DND-41 (cell line): ENCODE data around the gene FAF1.

Experiments
- ATAC-seq: fragments of 200-7000 bp; cut with Tn5 transposase; 3 replicates; pipeline ENCODE4 v1.9.1; 2021; ENCODE audit warnings: low read depth; ENCODE audit not compliant: insufficient read depth
- DNase-seq: peaks from one replicate; pipeline ENCODE4 v3.0.0-alpha.2; 2020
- H2AFZ ChIP-seq: 2 replicates; pipeline ENCODE4 v1.6.0; 2012; ENCODE audit warnings: low read depth, low read length
- H3K27ac ChIP-seq: 2 replicates; pipeline ENCODE4 v1.5.1; 2012; ENCODE audit warnings: low read length, inconsistent platforms
- H3K27me3 ChIP-seq: fragments of 200-600 bp; sonication (generic); 2 replicates; pipeline ENCODE4 v1.6.0; 2012; ENCODE audit warnings: low read length, mild to moderate bottlenecking, inconsistent platforms; ENCODE audit not compliant: insufficient read depth, poor library complexity
- H3K36me3 ChIP-seq: 2 replicates; pipeline ENCODE4 v1.5.1; 2012; ENCODE audit warnings: low read length, inconsistent platforms; ENCODE audit not compliant: insufficient read depth
- H3K4me1 ChIP-seq: 2 replicates; pipeline ENCODE4 v1.5.1; 2012; ENCODE audit warnings: mild to moderate bottlenecking, low read length; ENCODE audit not compliant: insufficient read depth
- H3K4me2 ChIP-seq: 2 replicates; pipeline ENCODE4 v1.6.0; 2012; ENCODE audit warnings: mild to moderate bottlenecking, moderate library complexity, low read length, inconsistent platforms; ENCODE audit not compliant: insufficient read depth
- H3K4me3 ChIP-seq, 2 experiments: fragments of 200-600 bp in 1 of 2; shearing (Covaris generic) in 1 of 2; 2 replicates each; pipeline ENCODE4 v1.5.1; 2012 to 2016; ENCODE audit warnings: inconsistent platforms in 2 of 2, low read length in 2 of 2, mild to moderate bottlenecking in 2 of 2, low read depth in 1 of 2, moderate library complexity in 1 of 2
- H3K79me2 ChIP-seq: 2 replicates; pipeline ENCODE4 v1.6.0; 2012; ENCODE audit warnings: low read length, inconsistent platforms; ENCODE audit not compliant: insufficient read depth
- H3K9ac ChIP-seq: 2 replicates; pipeline ENCODE4 v1.6.0; 2012; ENCODE audit warnings: low read depth, mild to moderate bottlenecking, inconsistent platforms, low read length, moderate library complexity
- H3K9me3 ChIP-seq: 2 replicates; pipeline ENCODE4 v1.5.1; 2012; ENCODE audit warnings: low read length, moderate library complexity, mild to moderate bottlenecking, inconsistent platforms; ENCODE audit not compliant: insufficient read depth, severe bottlenecking
- H4K20me1 ChIP-seq: 2 replicates; pipeline ENCODE4 v1.6.0; 2012; ENCODE audit warnings: low read length; ENCODE audit not compliant: insufficient read depth
- EZH2 ChIP-seq: IDR thresholded peaks from 3 replicates; pipeline ENCODE4 v1.6.1; 2012; ENCODE audit warnings: borderline replicate concordance, low read depth, mild to moderate bottlenecking, moderate library complexity, low read length, inconsistent platforms; ENCODE audit not compliant: severe bottlenecking
- TF ChIP-seq, protein P1 (sequence below): IDR thresholded peaks from 2 replicates; pipeline ENCODE4 v1.5.1; 2012; ENCODE audit warnings: borderline replicate concordance, low read length, moderate library complexity, mild to moderate bottlenecking; ENCODE audit not compliant: poor library complexity, severe bottlenecking; ENCODE audit errors: extremely low read depth

FAF1 gene

DNA sequence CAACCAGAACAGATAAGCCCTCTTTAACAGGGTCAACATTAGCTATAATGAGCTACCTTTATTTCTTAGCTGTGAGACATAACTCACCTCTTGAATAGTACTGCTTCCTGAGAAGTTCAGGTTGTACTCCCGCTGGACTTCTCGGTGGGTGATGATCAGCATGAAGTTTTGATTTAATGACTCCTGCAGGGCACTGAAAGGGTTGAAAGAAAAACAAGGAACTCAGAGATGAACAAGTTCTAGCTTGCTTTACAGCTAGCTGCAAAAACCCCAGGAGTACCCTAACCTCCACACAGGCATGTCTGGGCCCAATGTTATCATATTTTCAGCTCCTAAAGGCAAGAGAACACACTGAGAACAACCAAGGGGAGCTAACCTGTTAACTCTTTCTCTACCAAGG lies 254.4 kb downstream of the FAF1 start:
- Histone ChIP-seq H3K4me2 (no peak overlapping the region), H3K4me3 (no peak overlapping the region), H3K4me1 (no peaks in the 10 kb centered on the region), H3K9me3 (no peaks in the 10 kb centered on the region), H3K79me2 (no peaks in the 10 kb centered on the region), H3K27ac (no peak overlapping the region), H3K9ac (no peak overlapping the region), H4K20me1 (no peaks in the 10 kb centered on the region), H2AFZ (no peak overlapping the region), H3K27me3 (no peaks in the 10 kb centered on the region), H3K36me3 (peaks cover 7% of the 10 kb centered on the region; the same call in 1 of the 2 replicates)
- no peak for DNase-seq
- TF ChIP-seq, protein P1, sequence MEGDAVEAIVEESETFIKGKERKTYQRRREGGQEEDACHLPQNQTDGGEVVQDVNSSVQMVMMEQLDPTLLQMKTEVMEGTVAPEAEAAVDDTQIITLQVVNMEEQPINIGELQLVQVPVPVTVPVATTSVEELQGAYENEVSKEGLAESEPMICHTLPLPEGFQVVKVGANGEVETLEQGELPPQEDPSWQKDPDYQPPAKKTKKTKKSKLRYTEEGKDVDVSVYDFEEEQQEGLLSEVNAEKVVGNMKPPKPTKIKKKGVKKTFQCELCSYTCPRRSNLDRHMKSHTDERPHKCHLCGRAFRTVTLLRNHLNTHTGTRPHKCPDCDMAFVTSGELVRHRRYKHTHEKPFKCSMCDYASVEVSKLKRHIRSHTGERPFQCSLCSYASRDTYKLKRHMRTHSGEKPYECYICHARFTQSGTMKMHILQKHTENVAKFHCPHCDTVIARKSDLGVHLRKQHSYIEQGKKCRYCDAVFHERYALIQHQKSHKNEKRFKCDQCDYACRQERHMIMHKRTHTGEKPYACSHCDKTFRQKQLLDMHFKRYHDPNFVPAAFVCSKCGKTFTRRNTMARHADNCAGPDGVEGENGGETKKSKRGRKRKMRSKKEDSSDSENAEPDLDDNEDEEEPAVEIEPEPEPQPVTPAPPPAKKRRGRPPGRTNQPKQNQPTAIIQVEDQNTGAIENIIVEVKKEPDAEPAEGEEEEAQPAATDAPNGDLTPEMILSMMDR, result no peak
- no peak for TF ChIP-seq EZH2
- no peak for ATAC-seq

DNA sequence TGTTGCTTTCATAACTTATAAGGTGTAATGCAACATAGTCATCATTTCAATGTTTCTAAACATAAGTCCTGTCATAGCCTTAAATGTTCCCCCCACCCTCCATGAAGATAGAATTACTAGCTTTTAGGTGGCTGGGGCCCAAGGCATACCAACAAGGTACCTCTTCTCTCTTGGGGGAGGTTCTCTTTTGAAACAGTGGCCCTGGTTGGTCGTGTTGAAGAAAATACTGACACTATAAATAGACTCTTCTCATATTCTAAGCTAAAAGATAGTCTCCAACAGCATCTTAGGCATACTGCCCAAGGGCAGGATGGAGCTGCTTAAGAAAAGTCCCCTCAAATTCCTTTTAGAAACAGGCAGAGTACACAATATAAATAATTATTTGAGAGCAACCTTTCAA lies 255.0 kb downstream of the FAF1 start:
- no peak for DNase-seq
- Histone ChIP-seq H3K4me2 (no peak overlapping the region), H3K4me1 (no peaks in the 10 kb centered on the region), H3K4me3 (no peak overlapping the region), H3K36me3 (peaks cover 7% of the 10 kb centered on the region; the same call in 1 of the 2 replicates), H2AFZ (no peak overlapping the region), H3K9me3 (no peaks in the 10 kb centered on the region), H4K20me1 (no peaks in the 10 kb centered on the region), H3K79me2 (no peaks in the 10 kb centered on the region), H3K27me3 (no peaks in the 10 kb centered on the region), H3K9ac (no peak overlapping the region), H3K27ac (no peak overlapping the region)
- ATAC-seq, result no peak
- no peak for TF ChIP-seq EZH2
- TF ChIP-seq, protein P1, result no peak

DNA sequence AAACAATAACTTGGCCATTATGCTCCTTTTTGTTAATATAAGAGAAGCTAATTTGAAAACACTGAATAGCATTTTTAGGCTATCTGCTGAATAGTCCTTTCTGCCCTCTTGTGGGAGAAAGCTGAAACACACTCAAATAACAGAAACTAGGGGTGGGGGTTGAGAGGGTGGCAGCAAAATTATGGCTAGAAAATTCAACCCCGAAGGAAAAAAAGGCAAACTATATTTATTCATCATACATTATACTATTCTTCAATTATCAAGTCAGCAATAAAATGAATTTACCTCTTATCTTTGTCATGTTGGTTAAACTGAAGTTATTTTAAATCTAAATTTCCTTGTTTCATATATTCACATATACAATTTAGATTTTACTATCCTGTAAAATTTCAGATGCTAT lies 255.9 kb downstream of the FAF1 start:
- Histone ChIP-seq H3K4me3 (no peak overlapping the region), H3K27me3 (no peaks in the 10 kb centered on the region), H3K79me2 (no peaks in the 10 kb centered on the region), H3K27ac (no peak overlapping the region), H2AFZ (no peak overlapping the region), H4K20me1 (no peaks in the 10 kb centered on the region), H3K4me2 (no peak overlapping the region), H3K9me3 (no peaks in the 10 kb centered on the region), H3K4me1 (no peaks in the 10 kb centered on the region), H3K36me3 (peaks cover 7% of the 10 kb centered on the region; the same call in 1 of the 2 replicates), H3K9ac (no peak overlapping the region)
- DNase-seq (peak; percentile 41), ATAC-seq (peak; percentile 74; the same call in 2 of the 3 replicates)
- TF ChIP-seq, protein P1, result peak; percentile 80
- TF ChIP-seq EZH2, result no peak

DNA sequence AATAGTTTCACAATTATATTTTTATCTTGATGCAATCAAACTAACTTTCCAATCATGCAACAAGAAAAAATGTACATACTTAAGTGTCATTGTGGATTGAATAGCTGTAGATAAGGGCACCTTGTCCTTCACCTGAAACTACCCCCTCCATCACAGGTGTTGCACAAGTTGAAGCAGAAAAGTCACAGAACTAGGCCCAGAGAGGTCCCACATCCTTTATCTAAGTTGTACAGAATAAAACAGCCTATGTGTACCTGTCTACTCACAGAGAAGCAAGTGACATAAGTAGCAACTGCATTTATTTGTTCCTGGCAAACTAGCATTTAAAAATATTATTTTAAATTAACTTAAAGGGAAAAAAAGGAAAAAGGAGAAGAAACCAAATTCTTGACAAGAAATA lies 256.8 kb downstream of the FAF1 start:
- Histone ChIP-seq H3K36me3 (peaks cover 7% of the 10 kb centered on the region; the same call in 1 of the 2 replicates), H3K79me2 (no peaks in the 10 kb centered on the region), H4K20me1 (no peaks in the 10 kb centered on the region), H3K4me1 (no peaks in the 10 kb centered on the region), H3K4me3 (no peak overlapping the region), H3K4me2 (no peak overlapping the region), H3K27ac (no peak overlapping the region), H2AFZ (no peak overlapping the region), H3K9me3 (no peaks in the 10 kb centered on the region), H3K9ac (no peak overlapping the region), H3K27me3 (no peaks in the 10 kb centered on the region)
- no peak for ATAC-seq
- TF ChIP-seq EZH2, result no peak
- TF ChIP-seq, protein P1, result no peak
- no peak for DNase-seq
